SK-N-SH (cell line): Measurements from ENCODE around the gene GOLGB1. TPM values are rescaled to one million over a fixed set of nuclear protein-coding genes. Genes with fewer than 3 reads are reported as not detected.

ENCODE experiments used
- CTCF ChIA-PET: fragments of 300-600, 350-600 bp; formaldehyde crosslinking; extraction: SDS; loops from one replicate; lab custom pipeline; 2021; lab: Yijun Ruan, JAX
- POLR2A ChIA-PET: fragments of 350-600 bp; sonication (Branson Sonifier 250); formaldehyde crosslinking; extraction: SDS; loops from one replicate; lab custom pipeline; 2020; ENCODE audit warnings: antibody characterized with exemption, inconsistent platforms; lab: Yijun Ruan, JAX
- DNase-seq: peaks from one replicate; pipeline ENCODE4 v3.0.0; 2012
- H2AFZ ChIP-seq: fragments of 200-600 bp; sonication (generic); 2 replicates; pipeline ENCODE4 v1.8.1; 2016; ENCODE audit warnings: antibody characterized with exemption, mild to moderate bottlenecking, low read depth
- H3F3A ChIP-seq: fragments of 200-600 bp; sonication (generic); replicated peaks from 2 replicates; pipeline ENCODE3; 2016; ENCODE audit warnings: antibody characterized with exemption, mild to moderate bottlenecking; ENCODE audit not compliant: insufficient read depth
- H3K27ac ChIP-seq, 2 experiments: fragments of 200-500 bp in 1 of 2; fragments of 200-600 bp in 1 of 2; sonication (Bioruptor generic) in 1 of 2; sonication (generic), shearing (Covaris generic) in 1 of 2; 2 replicates each; pipeline versions ENCODE4 v1.5.1 to v1.6.1; 2014 to 2016; ENCODE audit warnings: low read depth in 2 of 2, inconsistent platforms in 1 of 2, low read length in 1 of 2, mild to moderate bottlenecking in 1 of 2, mixed read lengths in 1 of 2
- H3K27me3 ChIP-seq: fragments of 200-600 bp; sonication (generic), shearing (Covaris generic); 2 replicates; pipeline ENCODE4 v1.6.1; 2016; ENCODE audit warnings: mixed run types; ENCODE audit not compliant: insufficient read depth
- H3K36me3 ChIP-seq, 2 experiments: fragments of 200-500 bp in 1 of 2; fragments of 200-600 bp in 1 of 2; sonication (Bioruptor generic) in 1 of 2; sonication (generic) in 1 of 2; replicated peaks in 1 of 2; 2 replicates each; pipeline versions ENCODE3 to v1.5.1; 2014 to 2016; ENCODE audit warnings: low read length in 1 of 2, mild to moderate bottlenecking in 1 of 2; ENCODE audit not compliant: insufficient read depth in 2 of 2, control insufficient read depth in 1 of 2
- H3K4me1 ChIP-seq, 2 experiments: fragments of 200-500 bp in 1 of 2; fragments of 200-600 bp in 1 of 2; sonication (Bioruptor generic) in 1 of 2; sonication (generic), shearing (Covaris generic) in 1 of 2; 2 replicates each; pipeline versions ENCODE4 v1.5.1 to v1.6.1; 2014 to 2016; ENCODE audit warnings: low read depth in 1 of 2, low read length in 1 of 2, mixed run types in 1 of 2; ENCODE audit not compliant: insufficient read depth in 2 of 2, control insufficient read depth in 1 of 2
- H3K4me2 ChIP-seq: fragments of 200-600 bp; sonication (generic), shearing (Covaris generic); 2 replicates; pipeline ENCODE4 v1.6.1; 2017; ENCODE audit warnings: mixed run types
- H3K4me3 ChIP-seq, 2 experiments: fragments of 200-500 bp in 1 of 2; fragments of 200-600 bp in 1 of 2; sonication (Bioruptor generic) in 1 of 2; sonication (generic), shearing (Covaris generic) in 1 of 2; 2 replicates each; pipeline versions ENCODE4 v1.5.1 to v1.8.1; 2014 to 2016; ENCODE audit warnings: low read depth in 2 of 2, inconsistent platforms in 1 of 2, low read length in 1 of 2, mild to moderate bottlenecking in 1 of 2, mixed read lengths in 1 of 2, moderate library complexity in 1 of 2
- H3K79me2 ChIP-seq: fragments of 200-600 bp; sonication (generic); 2 replicates; pipeline ENCODE4 v1.8.1; 2017; ENCODE audit warnings: mild to moderate bottlenecking; ENCODE audit not compliant: insufficient read depth
- H3K9ac ChIP-seq: fragments of 200-600 bp; sonication (generic); 2 replicates; pipeline ENCODE4 v1.6.1; 2017; ENCODE audit warnings: mixed run types
- H3K9me2 ChIP-seq: fragments of 200-600 bp; sonication (generic); 2 replicates; pipeline ENCODE4 v1.6.1; 2017; ENCODE audit warnings: mixed run types
- H3K9me3 ChIP-seq: fragments of 200-600 bp; sonication (generic); 2 replicates; pipeline ENCODE4 v1.6.1; 2017; ENCODE audit warnings: mixed run types, mild to moderate bottlenecking, moderate library complexity
- H4K20me1 ChIP-seq: fragments of 200-600 bp; sonication (generic); 2 replicates; pipeline ENCODE4 v1.6.1; 2017; ENCODE audit warnings: mild to moderate bottlenecking, mixed run types; ENCODE audit not compliant: insufficient read depth
- CHD2 ChIP-seq: fragments of 150-350 bp; IDR thresholded peaks from 2 replicates; pipeline ENCODE4 v1.6.1; 2018; ENCODE audit warnings: low read length; ENCODE audit not compliant: partially characterized antibody
- ELF1 ChIP-seq: IDR thresholded peaks from 2 replicates; pipeline ENCODE4 v1.4.0; 2012
- FOSL2 ChIP-seq: IDR thresholded peaks from 2 replicates; pipeline ENCODE4 v1.4.0; 2012; ENCODE audit warnings: low read depth, mild to moderate bottlenecking, moderate library complexity, borderline replicate concordance
- FOXM1 ChIP-seq: IDR thresholded peaks from 2 replicates; pipeline ENCODE4 v1.4.0; 2012; ENCODE audit warnings: low read depth, mild to moderate bottlenecking
- GABPA ChIP-seq: IDR thresholded peaks from 2 replicates; pipeline ENCODE4 v1.4.0; 2012; ENCODE audit warnings: low read depth, mild to moderate bottlenecking
- JUND ChIP-seq: IDR thresholded peaks from 2 replicates; pipeline ENCODE4 v1.4.0; 2012
- MEF2A ChIP-seq: IDR thresholded peaks from 2 replicates; pipeline ENCODE4 v1.4.0; 2012; ENCODE audit warnings: low read depth, borderline replicate concordance
- PBX3 ChIP-seq: IDR thresholded peaks from 2 replicates; pipeline ENCODE4; 2012
- POLR2AphosphoS5 ChIP-seq: IDR thresholded peaks from 2 replicates; pipeline ENCODE4 v1.6.1; 2012; ENCODE audit warnings: low read depth, low read length
- RCOR1 ChIP-seq: fragments of 150-350 bp; IDR thresholded peaks from 2 replicates; pipeline ENCODE4 v1.6.1; 2017; ENCODE audit warnings: antibody characterized with exemption, low read length
- RXRA ChIP-seq: IDR thresholded peaks from 2 replicates; pipeline ENCODE4 v1.4.0; 2012; ENCODE audit warnings: low read depth, mild to moderate bottlenecking, borderline replicate concordance
- SIN3A ChIP-seq: IDR thresholded peaks from 2 replicates; pipeline ENCODE4 v1.6.1; 2012; ENCODE audit warnings: low read depth, mild to moderate bottlenecking, low read length, moderate library complexity, borderline replicate concordance
- TAF1 ChIP-seq: IDR thresholded peaks from 2 replicates; pipeline ENCODE4 v1.6.1; 2012; ENCODE audit warnings: low read depth, mild to moderate bottlenecking, low read length, moderate library complexity, borderline replicate concordance
- TCF12 ChIP-seq: IDR thresholded peaks from 2 replicates; pipeline ENCODE4 v1.4.0; 2012
- TEAD4 ChIP-seq: IDR thresholded peaks from 2 replicates; pipeline ENCODE4 v1.4.0; 2012; ENCODE audit warnings: mild to moderate bottlenecking, borderline replicate concordance; ENCODE audit not compliant: insufficient read depth
- USF1 ChIP-seq: IDR thresholded peaks from 2 replicates; pipeline ENCODE4 v1.4.0; 2012; ENCODE audit warnings: low read depth, borderline replicate concordance
- YY1 ChIP-seq: IDR thresholded peaks from 2 replicates; pipeline ENCODE4 v1.4.0; 2012; ENCODE audit warnings: low read depth, mild to moderate bottlenecking
- ZBTB33 ChIP-seq: IDR thresholded peaks from 2 replicates; pipeline ENCODE4 v1.4.0; 2012; ENCODE audit warnings: low read depth, borderline replicate concordance
- WGBS: methylation state at CpG from one replicate; pipeline ENCODE4 v1.1.6; 2017; ENCODE audit warnings: low lambda C conversion rate; 5-methylcytosine and 5-hydroxymethylcytosine counted together
- polyA plus RNA-seq, 3 experiments: library from polyadenylated mRNA; depleted of rRNA; stranded (reverse); fragments of >200 nt; gene quantifications; 2 replicates each; pipeline ENCODE4 v1.2.3, GENCODE V29; 2012

GOLGB1 gene
- polyA plus RNA-seq, 1 of the 3 experiments (the other 2 are of a cell fraction), result 10.3 TPM

- Histone ChIP-seq H3K4me3 (peak overlapping the region; percentile 92 to 95), H2AFZ (peak overlapping the region; percentile 90), H3K4me2 (peak overlapping the region; percentile 75), H3K36me3 (peaks cover 3 to 7% of the 10 kb centered on the region in 2 experiments), H3K27ac (peak overlapping the region; percentile 68 to 70), H4K20me1 (peaks cover 25% of the 10 kb centered on the region), H3K27me3 (no peaks in the 10 kb centered on the region), H3K79me2 (peaks cover 48% of the 10 kb centered on the region), H3K9me2 (no peaks in the 10 kb centered on the region), H3K9ac (peak overlapping the region; percentile 77), H3K9me3 (no peaks in the 10 kb centered on the region), H3K4me1 (peaks cover 14 to 15% of the 10 kb centered on the region in 2 experiments; a peak in 3 of 4 replicates), H3F3A (peaks cover 4% of the 10 kb centered on the region)
- ChIA-PET CTCF (no interaction called here), POLR2A (no interaction called here)
- WGBS, result 0% methylated on average over 9 of the region's 9 CpGs
- TF ChIP-seq POLR2AphosphoS5 (no peak), FOXM1 (no peak), PBX3 (no peak), MEF2A (no peak), ELF1 (no peak), GABPA (no peak), RCOR1 (no peak), YY1 (no peak), RXRA (no peak), CHD2 (no peak), JUND (no peak), SIN3A (no peak), USF1 (no peak), TAF1 (no peak), TCF12 (no peak), FOSL2 (no peak), TEAD4 (no peak), ZBTB33 (no peak)
- no peak for DNase-seq
Measured at GRCh38 chr3:121750087-121750415, 510 bp upstream of the GOLGB1 start.
